Liver (tissue), 9 donors: ENCODE measurements around the gene TNXB. TPM values are rescaled to one million over a fixed set of nuclear protein-coding genes. Genes with fewer than 3 reads are reported as not detected.

Source experiments
- DNase-seq: peaks from one replicate; pipeline ENCODE4 v3.0.0-alpha.2; 2017; ENCODE audit warnings: low spot score
- H3K27ac ChIP-seq, 2 donors: one replicate each; pipeline ENCODE4 v1.7.0; 2013; ENCODE audit warnings: inconsistent platforms in 2 of 2, low read length in 2 of 2, control low read depth in 1 of 2, low read depth in 1 of 2, mild to moderate bottlenecking in 1 of 2
- H3K27me3 ChIP-seq, 4 donors: one replicate each; pipeline versions ENCODE4 v1.6.1 to v1.7.0; 2013; ENCODE audit warnings: low read length in 3 of 4, inconsistent platforms in 1 of 4, mild to moderate bottlenecking in 1 of 4, moderate library complexity in 1 of 4; ENCODE audit not compliant: control insufficient read depth in 4 of 4, insufficient read depth in 4 of 4
- H3K36me3 ChIP-seq, 4 donors: one replicate each; pipeline versions ENCODE4 v1.6.1 to v1.7.0; 2013; ENCODE audit warnings: low read length in 3 of 4, mild to moderate bottlenecking in 3 of 4, low read depth in 1 of 4, moderate library complexity in 1 of 4; ENCODE audit not compliant: control insufficient read depth in 4 of 4, insufficient read depth in 3 of 4
- H3K4me1 ChIP-seq, 4 donors: one replicate each; pipeline versions ENCODE4 v1.6.1 to v1.7.0; 2013; ENCODE audit warnings: low read length in 3 of 4, mild to moderate bottlenecking in 3 of 4, moderate library complexity in 1 of 4; ENCODE audit not compliant: control insufficient read depth in 4 of 4, insufficient read depth in 4 of 4
- H3K4me3 ChIP-seq, 3 donors: one replicate each; pipeline versions ENCODE4 v1.6.1 to v1.7.0; 2013; ENCODE audit warnings: low read length in 3 of 3, control low read depth in 1 of 3, low read depth in 1 of 3, mild to moderate bottlenecking in 1 of 3
- H3K9ac ChIP-seq, 2 donors: one replicate each; pipeline ENCODE4 v1.7.0; 2013; ENCODE audit warnings: low read length in 2 of 2, mild to moderate bottlenecking in 2 of 2, moderate library complexity in 2 of 2, control low read depth in 1 of 2, low read depth in 1 of 2
- H3K9me3 ChIP-seq, 4 donors: one replicate each; pipeline versions ENCODE4 v1.6.1 to v1.7.0; 2013; ENCODE audit warnings: low read length in 3 of 4; ENCODE audit not compliant: control insufficient read depth in 4 of 4
- ATF3 ChIP-seq: IDR thresholded peaks from 2 replicates; pipeline ENCODE4 v1.6.1; 2016; ENCODE audit warnings: antibody characterized with exemption
- CTCF ChIP-seq: fragments of 150-350 bp; IDR thresholded peaks from 2 replicates; pipeline ENCODE4 v1.5.1; 2017; ENCODE audit warnings: improper control_type of control experiment, low read depth, low read length; ENCODE audit not compliant: missing input control
- EGR1 ChIP-seq, 2 donors: IDR thresholded peaks; 2 replicates each; pipeline ENCODE4 v1.6.1; 2016 to 2018; ENCODE audit warnings: antibody characterized with exemption in 2 of 2, low read depth in 2 of 2
- FOXA1 ChIP-seq: IDR thresholded peaks from 2 replicates; pipeline ENCODE4 v1.6.1; 2016; ENCODE audit warnings: antibody characterized with exemption
- FOXA2 ChIP-seq: IDR thresholded peaks from 2 replicates; pipeline ENCODE4 v1.6.1; 2016; ENCODE audit warnings: antibody characterized with exemption
- HNF4A ChIP-seq, 2 donors: conservative IDR thresholded peaks; 2 replicates each; pipeline ENCODE4 v1.6.1; 2016; ENCODE audit warnings: antibody characterized with exemption in 2 of 2, mild to moderate bottlenecking in 2 of 2
- HNF4G ChIP-seq: IDR thresholded peaks from 2 replicates; pipeline ENCODE4 v1.6.1; 2016; ENCODE audit warnings: antibody characterized with exemption
- MAX ChIP-seq: IDR thresholded peaks from 2 replicates; pipeline ENCODE4 v1.6.1; 2016; ENCODE audit warnings: antibody characterized with exemption
- NR2F2 ChIP-seq: IDR thresholded peaks from 2 replicates; pipeline ENCODE4 v1.6.1; 2016; ENCODE audit warnings: antibody characterized with exemption
- RAD21 ChIP-seq, 2 donors: IDR thresholded peaks; 2 replicates each; pipeline ENCODE4 v1.6.1; 2016; ENCODE audit warnings: antibody characterized with exemption in 2 of 2, mild to moderate bottlenecking in 2 of 2
- REST ChIP-seq: IDR thresholded peaks from 2 replicates; pipeline ENCODE4 v1.6.1; 2016; ENCODE audit warnings: antibody characterized with exemption, mild to moderate bottlenecking
- SP1 ChIP-seq: IDR thresholded peaks from 2 replicates; pipeline ENCODE4 v1.6.1; 2018; ENCODE audit warnings: antibody characterized with exemption, mild to moderate bottlenecking
- TAF1 ChIP-seq: conservative IDR thresholded peaks from 2 replicates; pipeline ENCODE4 v1.6.1; 2016; ENCODE audit warnings: antibody characterized with exemption, mild to moderate bottlenecking
- ZBTB33 ChIP-seq: IDR thresholded peaks from 2 replicates; pipeline ENCODE4 v1.6.1; 2016; ENCODE audit warnings: antibody characterized with exemption
- WGBS: extraction: QIAGEN DNeasy Blood & Tissue Kit; methylation state at CpG from one replicate; pipeline ENCODE4 v1.1.7; 2013; 5-methylcytosine and 5-hydroxymethylcytosine counted together
- polyA plus RNA-seq, 2 donors: library from polyadenylated mRNA; stranded (reverse) in 1 of 2; unstranded in 1 of 2; fragments of 200-250 nt in 1 of 2; fragments of >200 nt in 1 of 2; fragmentation: Nextera tagmentation in 1 of 2; extraction: Ambion mirVana in 1 of 2; gene quantifications; one replicate each; pipeline versions ENCODE4 v1.2.1 to v1.2.3, GENCODE V29; 2013 to 2015
- total RNA-seq, 2 donors: library from RNA; depleted of rRNA; stranded (reverse); fragments of >200 nt; gene quantifications; one replicate each; pipeline ENCODE4 v1.2.3, GENCODE V29; 2014
- donor health status: healthy.
- donor health status: healthy.
- donor health status: healthy.
- donor health status: healthy.
- donor health status: healthy.

Gene TNXB
- total and polyA plus RNA-seq, 4 donors: 3.0 to 17.1 (median 5.6) TPM

GRCh38 chr6:32115623-32116022 lies 6.5 kb upstream of the TNXB start:
- Histone ChIP-seq H3K27me3 (no peaks in the 10 kb centered on the region), H3K36me3 (peaks cover 13 to 27% (median 19%) of the 10 kb centered on the region in 4 donors), H3K27ac (no peak overlapping the region), H3K4me3 (no peak overlapping the region), H3K9me3 (no peaks in the 10 kb centered on the region), H3K4me1 (peaks cover 2 to 23% (median 16%) of the 10 kb centered on the region in 4 donors), H3K9ac (no peak overlapping the region)
- 90% methylated on average over 6 of the region's 6 CpGs for WGBS
- no peak for DNase-seq
- no peak for TF ChIP-seq HNF4A (conservative IDR thresholded peaks at IDR 0.05)
- TF ChIP-seq CTCF: no peak
- TF ChIP-seq MAX: no peak
- no peak for TF ChIP-seq HNF4G
- no peak for TF ChIP-seq ZBTB33
- no peak for TF ChIP-seq EGR1 (IDR thresholded peaks at IDR 0.05; ENCODE audit: low read depth in 2 of 2)
- no peak for TF ChIP-seq NR2F2
- TF ChIP-seq TAF1: no peak
- no peak for TF ChIP-seq REST
- TF ChIP-seq FOXA1: no peak
- no peak for TF ChIP-seq FOXA2
- TF ChIP-seq ATF3: no peak

- H3K4me1 ChIP-seq: peaks cover 3 to 27% (median 17%) of the 10 kb centered on the region in 4 donors
- no peaks in the 10 kb centered on the region for H3K9me3 ChIP-seq
- no peak for DNase-seq
- H3K27me3 ChIP-seq: no peaks in the 10 kb centered on the region
- H3K36me3 ChIP-seq: peaks cover 13 to 26% (median 18%) of the 10 kb centered on the region in 4 donors
- TF ChIP-seq REST: no peak
- no peak for TF ChIP-seq EGR1 (IDR thresholded peaks at IDR 0.05; ENCODE audit: low read depth in 2 of 2)
- TF ChIP-seq MAX: no peak
- no peak for TF ChIP-seq FOXA1
- no peak for TF ChIP-seq FOXA2
- no peak for TF ChIP-seq RAD21 (IDR thresholded peaks at IDR 0.05)
- no peak for TF ChIP-seq SP1
- H3K9ac ChIP-seq: no peak overlapping the region
- H3K4me3 ChIP-seq: no peak overlapping the region
- 84% methylated on average over 8 of the region's 8 CpGs for WGBS
- no peak overlapping the region for H3K27ac ChIP-seq
Measured at GRCh38 chr6:32114796-32115195, 5.7 kb upstream of the TNXB start.
